Astrocyte of the hippocampus (primary cell): ENCODE results near the gene MEI1.

Experiments
- DNase-seq: peaks from one replicate; pipeline ENCODE4 v3.0.0; 2011; ENCODE audit warnings: low read depth, low spot score

Gene MEI1

DNA sequence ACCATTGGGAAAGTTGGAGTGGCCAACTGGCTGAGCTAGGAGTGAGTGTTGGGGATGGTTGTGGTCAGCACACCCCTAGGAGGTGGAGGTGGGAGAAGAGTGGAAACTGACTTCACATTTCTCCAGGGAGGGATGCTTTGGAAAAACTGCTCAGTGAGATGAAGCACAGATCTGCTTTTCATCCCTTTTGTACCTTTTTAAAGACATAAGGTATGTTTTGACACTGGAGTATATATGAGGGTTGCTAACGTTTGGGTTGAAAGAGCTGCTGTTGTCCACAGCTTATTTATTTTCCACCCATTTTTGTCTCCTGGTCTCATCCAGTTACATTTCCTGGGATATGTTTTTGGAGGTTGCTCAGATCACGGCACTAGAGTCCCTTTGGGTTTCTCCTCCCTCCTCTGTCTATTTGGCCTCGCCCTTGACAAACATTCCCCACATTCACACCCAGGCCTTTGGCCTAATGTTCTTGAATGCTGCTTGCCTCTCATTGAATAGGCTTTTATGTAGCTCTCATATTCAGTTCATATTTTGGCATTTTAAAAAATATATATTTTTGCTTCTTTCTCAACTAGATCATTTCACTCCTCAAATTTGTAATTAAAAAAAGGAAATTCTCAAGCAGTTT lies 141.9 kb downstream of the MEI1 start:
- DNase-seq: no peak

- DNase-seq: no peak
Observed at GRCh38 chr22:41842996-41843970, 144.0 kb downstream of the MEI1 start.

DNA sequence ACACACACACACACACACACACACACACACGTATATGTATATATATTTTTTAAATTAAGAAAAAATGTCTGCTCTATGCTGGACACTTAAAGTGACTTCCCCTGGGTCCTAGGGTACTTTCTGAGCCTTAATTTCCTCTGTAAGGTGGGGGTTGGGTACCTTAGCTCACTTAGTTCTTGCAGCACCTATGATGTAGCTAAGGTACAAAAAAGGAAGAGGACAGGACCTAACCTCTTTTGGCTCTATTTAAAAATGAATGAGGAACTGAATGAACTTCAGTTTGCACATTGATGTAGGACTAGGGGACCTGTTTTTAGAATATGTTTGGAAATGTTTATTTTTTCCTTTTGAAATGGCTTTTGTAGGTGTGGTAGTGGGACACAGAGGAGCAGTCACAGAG lies 144.7 kb downstream of the MEI1 start:
- DNase-seq: no peak

GRCh38 chr22:41844513-41844912 lies 145.2 kb downstream of the MEI1 start:
- DNase-seq: no peak

GRCh38 chr22:41845380-41846267 lies 146.3 kb downstream of the MEI1 start:
- no peak for DNase-seq

- DNase-seq: no peak
Observed at GRCh38 chr22:41846268-41846987, 147.1 kb downstream of the MEI1 start.

- DNase-seq: no peak
Observed at GRCh38 chr22:41847300-41847699, 148.0 kb downstream of the MEI1 start.

GRCh38 chr22:41848468-41848867 lies 149.2 kb downstream of the MEI1 start:
- DNase-seq: no peak
